Endothelial cell (in vitro differentiated cells): Measurements from ENCODE around the gene NHP2. TPM values are rescaled to one million over a fixed set of nuclear protein-coding genes. Genes with fewer than 3 reads are reported as not detected.

ENCODE experiments used
- DNase-seq: peaks from one replicate; pipeline ENCODE4 v3.0.0; 2021; ENCODE audit warnings: low spot score
- H3K27ac Mint-ChIP-seq: one replicate; pipeline ENCODE4 v1.8.0; 2021; ENCODE audit warnings: mixed read lengths, inconsistent platforms; ENCODE audit not compliant: unreplicated experiment
- H3K27me3 Mint-ChIP-seq: one replicate; pipeline ENCODE4 v1.8.0; 2021; ENCODE audit warnings: mild to moderate bottlenecking, moderate library complexity, mixed read lengths, inconsistent platforms; ENCODE audit not compliant: unreplicated experiment
- H3K36me3 Mint-ChIP-seq: one replicate; pipeline ENCODE4 v1.8.0; 2021; ENCODE audit warnings: mild to moderate bottlenecking, low read depth, mixed read lengths, inconsistent platforms; ENCODE audit not compliant: unreplicated experiment
- H3K4me1 Mint-ChIP-seq: one replicate; pipeline ENCODE4 v1.8.0; 2021; ENCODE audit warnings: mild to moderate bottlenecking, mixed read lengths, inconsistent platforms; ENCODE audit not compliant: unreplicated experiment
- H3K4me3 Mint-ChIP-seq: one replicate; pipeline ENCODE4 v1.8.0; 2021; ENCODE audit warnings: mild to moderate bottlenecking, mixed read lengths, inconsistent platforms; ENCODE audit not compliant: unreplicated experiment
- H3K9me3 Mint-ChIP-seq: one replicate; pipeline ENCODE4 v1.8.0; 2021; ENCODE audit warnings: mixed read lengths, inconsistent platforms; ENCODE audit not compliant: unreplicated experiment
- CTCF ChIP-seq: fragments of 200-600 bp; sonication (generic); IDR thresholded peaks from one replicate; pipeline ENCODE4 v1.5.0; 2021; ENCODE audit warnings: antibody characterized with exemption; ENCODE audit not compliant: unreplicated experiment
- total RNA-seq: library from RNA; stranded (reverse); fragmentation: NEBNext Ultra II Directional; extraction: Animal tissue kit (Norgen Biotek cat#: 25700); gene quantifications from one replicate; pipeline ENCODE4 v1.2.1, GENCODE V29; 2021; ENCODE audit not compliant: unreplicated experiment

Gene NHP2
- total RNA-seq, 1 donor from 2014 or later: 84.7 TPM

GRCh38 chr5:178112545-178112944, 41.1 kb downstream of the NHP2 start:
- peaks cover 21% of the 10 kb centered on the region for H3K36me3 Mint-ChIP-seq
- no peaks in the 10 kb centered on the region for H3K9me3 Mint-ChIP-seq
- peaks cover 18% of the 10 kb centered on the region for H3K27me3 Mint-ChIP-seq
- no peak for TF ChIP-seq CTCF
- no peak for DNase-seq
- H3K4me3 Mint-ChIP-seq: peak overlapping the region; percentile 96
- H3K4me1 Mint-ChIP-seq: peaks cover 34% of the 10 kb centered on the region
- peak overlapping the region; percentile 93 for H3K27ac Mint-ChIP-seq

GRCh38 chr5:178111925-178112324, 41.8 kb downstream of the NHP2 start:
- Mint-ChIP-seq H3K4me3 (peak overlapping the region; percentile 78), H3K36me3 (peaks cover 21% of the 10 kb centered on the region), H3K27me3 (peaks cover 16% of the 10 kb centered on the region), H3K27ac (peak overlapping the region; percentile 83), H3K9me3 (no peaks in the 10 kb centered on the region), H3K4me1 (peaks cover 31% of the 10 kb centered on the region)
- TF ChIP-seq CTCF: no peak
- DNase-seq: no peak

- H3K27me3 Mint-ChIP-seq: peaks cover 11% of the 10 kb centered on the region
- H3K4me3 Mint-ChIP-seq: no peak overlapping the region
- H3K27ac Mint-ChIP-seq: peak overlapping the region; percentile 27
- no peak for DNase-seq
- no peaks in the 10 kb centered on the region for H3K9me3 Mint-ChIP-seq
- no peak for TF ChIP-seq CTCF
- H3K36me3 Mint-ChIP-seq: peaks cover 18% of the 10 kb centered on the region
- H3K4me1 Mint-ChIP-seq: peaks cover 18% of the 10 kb centered on the region
Observed at GRCh38 chr5:178110511-178110910, 43.2 kb downstream of the NHP2 start.

GRCh38 chr5:178108966-178109365, 44.7 kb downstream of the NHP2 start:
- peaks cover 15% of the 10 kb centered on the region for H3K4me1 Mint-ChIP-seq
- H3K27me3 Mint-ChIP-seq: peaks cover 6% of the 10 kb centered on the region
- H3K9me3 Mint-ChIP-seq: no peaks in the 10 kb centered on the region
- H3K4me3 Mint-ChIP-seq: no peak overlapping the region
- no peak overlapping the region for H3K27ac Mint-ChIP-seq
- no peak for DNase-seq
- no peak for TF ChIP-seq CTCF
- H3K36me3 Mint-ChIP-seq: peaks cover 10% of the 10 kb centered on the region

GRCh38 chr5:178108446-178108845, 45.2 kb downstream of the NHP2 start:
- no peak for TF ChIP-seq CTCF
- H3K9me3 Mint-ChIP-seq: no peaks in the 10 kb centered on the region
- peaks cover 10% of the 10 kb centered on the region for H3K36me3 Mint-ChIP-seq
- H3K27me3 Mint-ChIP-seq: peaks cover 6% of the 10 kb centered on the region
- H3K4me1 Mint-ChIP-seq: peaks cover 15% of the 10 kb centered on the region
- H3K27ac Mint-ChIP-seq: no peak overlapping the region
- no peak for DNase-seq
- no peak overlapping the region for H3K4me3 Mint-ChIP-seq
